H9 (cell line): ENCODE results near the gene RHOH. TPM values are rescaled to one million over a fixed set of nuclear protein-coding genes. Genes with fewer than 3 reads are reported as not detected.

Source experiments
- DNase-seq: peaks from one replicate; pipeline ENCODE4 v3.0.0-alpha.2; 2017
- H2AFZ ChIP-seq: one replicate; pipeline ENCODE4 v1.6.1; 2013; ENCODE audit warnings: mild to moderate bottlenecking, low read length, control low read depth, moderate library complexity
- H2AK5ac ChIP-seq: 2 replicates; pipeline ENCODE4 v1.6.1; 2013; ENCODE audit warnings: low read length, control low read depth, mixed read lengths; ENCODE audit not compliant: insufficient read length
- H2BK120ac ChIP-seq: one replicate; pipeline ENCODE4 v1.6.1; 2013; ENCODE audit warnings: low read depth, mild to moderate bottlenecking, low read length, control low read depth, inconsistent platforms; ENCODE audit not compliant: poor library complexity, severe bottlenecking
- H2BK12ac ChIP-seq: 2 replicates; pipeline ENCODE4 v1.6.1; 2013; ENCODE audit warnings: low read length, control low read depth, mixed read lengths, low read depth; ENCODE audit not compliant: insufficient read length
- H2BK15ac ChIP-seq: 2 replicates; pipeline ENCODE4 v1.6.1; 2013; ENCODE audit warnings: low read depth, low read length, control low read depth
- H2BK20ac ChIP-seq: one replicate; pipeline ENCODE4 v1.6.1; 2013; ENCODE audit warnings: low read depth, mild to moderate bottlenecking, low read length, control low read depth, inconsistent platforms; ENCODE audit not compliant: poor library complexity, severe bottlenecking
- H2BK5ac ChIP-seq: 2 replicates; pipeline ENCODE4 v1.6.1; 2013; ENCODE audit warnings: low read length, control low read depth, mixed read lengths; ENCODE audit not compliant: insufficient read length
- H3K14ac ChIP-seq: 2 replicates; pipeline ENCODE4 v1.6.1; 2013; ENCODE audit warnings: low read length, control low read depth; ENCODE audit not compliant: insufficient read depth
- H3K18ac ChIP-seq: 2 replicates; pipeline ENCODE4 v1.6.1; 2013; ENCODE audit warnings: low read depth, mild to moderate bottlenecking, mixed read lengths, low read length, control low read depth; ENCODE audit not compliant: insufficient read length
- H3K23ac ChIP-seq: 2 replicates; pipeline ENCODE4 v1.6.1; 2013; ENCODE audit warnings: low read length, control low read depth, mixed read lengths, low read depth; ENCODE audit not compliant: insufficient read length
- H3K23me2 ChIP-seq: 2 replicates; pipeline ENCODE4 v1.6.1; 2013; ENCODE audit warnings: low read depth, mild to moderate bottlenecking, mixed read lengths, low read length, control low read depth; ENCODE audit not compliant: insufficient read length, poor library complexity, severe bottlenecking
- H3K27ac ChIP-seq: 2 replicates; pipeline ENCODE4 v1.5.1; 2013; ENCODE audit warnings: low read length, control low read depth, mixed read lengths, low read depth; ENCODE audit not compliant: insufficient read length
- H3K27me3 ChIP-seq: 2 replicates; pipeline ENCODE4 v1.6.1; 2013; ENCODE audit warnings: low read length, control low read depth, inconsistent platforms; ENCODE audit not compliant: insufficient read depth
- H3K4ac ChIP-seq: 2 replicates; pipeline ENCODE4 v1.6.1; 2013; ENCODE audit warnings: low read depth, mild to moderate bottlenecking, control low read depth, inconsistent platforms, low read length, moderate library complexity
- H3K4me1 ChIP-seq: 2 replicates; pipeline ENCODE4 v1.6.1; 2013; ENCODE audit warnings: low read length, control low read depth, inconsistent platforms; ENCODE audit not compliant: insufficient read depth
- H3K4me2 ChIP-seq: 2 replicates; pipeline ENCODE4 v1.6.1; 2013; ENCODE audit warnings: low read length, control low read depth, mixed read lengths; ENCODE audit not compliant: insufficient read length, insufficient read depth
- H3K56ac ChIP-seq: 2 replicates; pipeline ENCODE4 v1.6.1; 2013; ENCODE audit warnings: low read depth, mild to moderate bottlenecking, mixed read lengths, low read length, control low read depth; ENCODE audit not compliant: insufficient read length
- H3K79me1 ChIP-seq: 2 replicates; pipeline ENCODE4 v1.6.1; 2013; ENCODE audit warnings: low read depth, mild to moderate bottlenecking, moderate library complexity, low read length, control low read depth, inconsistent platforms; ENCODE audit not compliant: insufficient read depth, poor library complexity, severe bottlenecking
- H3K79me2 ChIP-seq: 2 replicates; pipeline ENCODE4 v1.6.1; 2013; ENCODE audit warnings: low read length, control low read depth, inconsistent platforms; ENCODE audit not compliant: insufficient read depth
- H3K9ac ChIP-seq: 2 replicates; pipeline ENCODE4 v1.6.1; 2013; ENCODE audit warnings: low read length, control low read depth, mixed read lengths; ENCODE audit not compliant: insufficient read length; ENCODE audit errors: extremely low read depth
- H3K9me3 ChIP-seq: one replicate; pipeline ENCODE4 v1.6.1; 2013; ENCODE audit warnings: low read depth, low read length, inconsistent platforms; ENCODE audit not compliant: control insufficient read depth
- H3T11ph ChIP-seq: one replicate; pipeline ENCODE4 v1.6.1; 2013; ENCODE audit warnings: mild to moderate bottlenecking, low read length, control low read depth, inconsistent platforms
- H4K20me1 ChIP-seq: one replicate; pipeline ENCODE4 v1.6.1; 2013; ENCODE audit not compliant: control insufficient read depth, insufficient read length, insufficient read depth
- H4K5ac ChIP-seq: 2 replicates; pipeline ENCODE4 v1.6.1; 2013; ENCODE audit warnings: low read depth, mild to moderate bottlenecking, mixed read lengths, low read length, control low read depth; ENCODE audit not compliant: insufficient read length
- H4K8ac ChIP-seq: replicated peaks from 2 replicates; pipeline ENCODE4 v1.6.1; 2013; ENCODE audit warnings: low read length, control low read depth, mixed read lengths, low read depth; ENCODE audit not compliant: insufficient read length
- H4K91ac ChIP-seq: 2 replicates; pipeline ENCODE4 v1.6.1; 2013; ENCODE audit warnings: low read depth, mild to moderate bottlenecking, moderate library complexity, mixed read lengths, low read length, control low read depth; ENCODE audit not compliant: insufficient read length
- H3K27ac Mint-ChIP-seq, 3 experiments: 2 replicates in 2 of 3; 3 replicates in 1 of 3; pipeline ENCODE4 v1.8.0; 2020 to 2021; ENCODE audit warnings: mixed read lengths in 3 of 3, mild to moderate bottlenecking in 1 of 3, moderate library complexity in 1 of 3
- H3K27me3 Mint-ChIP-seq: 2 replicates; pipeline ENCODE4 v1.8.0; 2021; ENCODE audit warnings: low read depth, mild to moderate bottlenecking, moderate library complexity, mixed read lengths
- H3K36me3 Mint-ChIP-seq, 3 experiments: 2 replicates in 2 of 3; 3 replicates in 1 of 3; pipeline ENCODE4 v1.8.0; 2020 to 2021; ENCODE audit warnings: low read depth in 3 of 3, mixed read lengths in 3 of 3; ENCODE audit not compliant: insufficient read depth in 1 of 3
- H3K4me1 Mint-ChIP-seq, 2 experiments: 2 replicates each; pipeline ENCODE4 v1.8.0; 2020; ENCODE audit warnings: mixed read lengths in 2 of 2
- H3K4me3 Mint-ChIP-seq, 2 experiments: 2 replicates in 1 of 2; 3 replicates in 1 of 2; pipeline ENCODE4 v1.8.0; 2020 to 2021; ENCODE audit warnings: mild to moderate bottlenecking in 2 of 2, mixed read lengths in 2 of 2, moderate library complexity in 1 of 2
- H3K9me3 Mint-ChIP-seq, 2 experiments: 2 replicates in 1 of 2; 3 replicates in 1 of 2; pipeline ENCODE4 v1.8.0; 2020; ENCODE audit warnings: mild to moderate bottlenecking in 2 of 2, mixed read lengths in 2 of 2, moderate library complexity in 1 of 2
- CTCF ChIP-seq: fragments of 200-600 bp; sonication (generic); conservative IDR thresholded peaks from 3 replicates; pipeline ENCODE4 v1.8.0; 2021; ENCODE audit warnings: antibody characterized with exemption, mild to moderate bottlenecking
- WGBS: extraction: QIAGEN DNeasy Blood & Tissue Kit; methylation state at CpG from one replicate; pipeline ENCODE4 v1.1.7; 2013; ENCODE audit warnings: missing lambda C conversion rate, low lambda C conversion rate, mixed read lengths; ENCODE audit not compliant: insufficient read length; ENCODE audit errors: extremely low coverage; 5-methylcytosine and 5-hydroxymethylcytosine counted together
- total RNA-seq: library from RNA; stranded (reverse); gene quantifications from 2 replicates; pipeline ENCODE4 v1.2.1, GENCODE V29; 2021

Gene RHOH
- total RNA-seq, 1 experiment from 2014 or later = 7.1 TPM

GRCh38 chr4:40228497-40229365, 31.9 kb downstream of the RHOH start:
- Histone ChIP-seq H4K8ac (no peak overlapping the region), H3K4me1 (peaks cover 5% of the 10 kb centered on the region; the same call in 1 of the 2 replicates), H3T11ph (no peak overlapping the region), H3K4ac (no peak overlapping the region), H2AFZ (no peak overlapping the region), H3K79me2 (no peaks in the 10 kb centered on the region), H2BK120ac (no peak overlapping the region), H4K20me1 (no peaks in the 10 kb centered on the region), H3K14ac (no peak overlapping the region), H3K27ac (no peak overlapping the region), H2BK15ac (0 out of 2 replicates have a peak overlapping the region, but pooled peaks have one; percentile 72), H2AK5ac (no peak overlapping the region), H2BK5ac (no peak overlapping the region), H3K9ac (no peak overlapping the region), H4K5ac (no peak overlapping the region), H2BK20ac (no peak overlapping the region), H4K91ac (no peak overlapping the region), H3K27me3 (no peaks in the 10 kb centered on the region), H3K23me2 (no peaks in the 10 kb centered on the region), H3K79me1 (no peaks in the 10 kb centered on the region), H3K56ac (no peak overlapping the region), H3K18ac (no peak overlapping the region), H3K23ac (no peak overlapping the region), H3K9me3 (no peaks in the 10 kb centered on the region), H2BK12ac (no peak overlapping the region), H3K4me2 (no peak overlapping the region)
- DNase-seq = peak; percentile 49
- no CpG with 5 or more reads among the region's 10 CpGs for WGBS
- peak; percentile 80 for TF ChIP-seq CTCF
- Mint-ChIP-seq H3K27ac (peak overlapping the region in 1 of 3 experiments; percentile 51; a peak in 1 of 7 replicates), H3K4me1 (peaks cover 18 to 27% of the 10 kb centered on the region in 2 experiments), H3K9me3 (no peaks in the 10 kb centered on the region), H3K4me3 (no peak overlapping the region), H3K27me3 (no peaks in the 10 kb centered on the region), H3K36me3 (peaks cover 0 to 9% (median 0%) of the 10 kb centered on the region in 3 experiments; a peak in 2 of 7 replicates)
